HepG2 (cell line): ENCODE data around the gene CFAP43. TPM values are rescaled to one million over a fixed set of nuclear protein-coding genes. Genes with fewer than 3 reads are reported as not detected.
A peak's percentile ranks its signal among the peaks of the same experiment; 100 is the strongest.

Source experiments
- ARNT ChIP-seq: fragments of 450-650 bp; IDR thresholded peaks from 2 replicates; pipeline ENCODE4 v1.6.1; 2017
- ERF ChIP-seq: IDR thresholded peaks from 2 replicates; pipeline ENCODE4 v1.6.1; 2018; ENCODE audit warnings: missing biosample characterization, missing genetic modification reagents
- HMG20A ChIP-seq: IDR thresholded peaks from 2 replicates; pipeline ENCODE4 v1.6.1; 2016; ENCODE audit warnings: borderline replicate concordance
- HMG20B ChIP-seq: conservative IDR thresholded peaks from 2 replicates; pipeline ENCODE4 v1.6.1; 2016; ENCODE audit warnings: missing genetic modification reagents, missing compliant biosample characterization
- ISL2 ChIP-seq: sonication (generic); formaldehyde crosslinking; IDR thresholded peaks from 2 replicates; pipeline ENCODE4 v1.5.0; 2020; ENCODE audit warnings: missing genetic modification reagents
- MIER3 ChIP-seq: IDR thresholded peaks from 2 replicates; pipeline ENCODE4 v1.6.1; 2016; ENCODE audit warnings: missing compliant biosample characterization, borderline replicate concordance
- NFE2L2 ChIP-seq: fragments of 150-350 bp; IDR thresholded peaks from 2 replicates; pipeline ENCODE4 v1.6.1; 2014; ENCODE audit warnings: low read length
- RNF2 ChIP-seq: fragments of 450-650 bp; conservative IDR thresholded peaks from 2 replicates; pipeline ENCODE4 v1.6.1; 2016; ENCODE audit warnings: low read depth
- ZMYM2 ChIP-seq: sonication (generic); formaldehyde crosslinking; IDR thresholded peaks from 2 replicates; pipeline ENCODE4 v1.8.0; 2022; ENCODE audit warnings: mild to moderate bottlenecking, missing genetic modification reagents
- ZNF282 ChIP-seq: fragments of 450-650 bp; IDR thresholded peaks from 2 replicates; pipeline ENCODE4 v1.6.1; 2018; ENCODE audit not compliant: partially characterized antibody
- ZNF431 ChIP-seq: sonication (generic); formaldehyde crosslinking; IDR thresholded peaks from 2 replicates; pipeline ENCODE4 v1.9.0; 2022; ENCODE audit warnings: missing genetic modification reagents, low read depth, mild to moderate bottlenecking, borderline replicate concordance
- ZNF468 ChIP-seq: sonication (generic); formaldehyde crosslinking; IDR thresholded peaks from 2 replicates; pipeline ENCODE4 v1.8.0; 2022; ENCODE audit warnings: mild to moderate bottlenecking, moderate library complexity, missing genetic modification reagents
- ZNF720 ChIP-seq: sonication (generic); formaldehyde crosslinking; IDR thresholded peaks from 2 replicates; pipeline ENCODE4 v1.4.0; 2020; ENCODE audit warnings: missing genetic modification reagents
- polyA plus RNA-seq, 8 experiments: library from polyadenylated mRNA; depleted of rRNA in 3 of 8; stranded (reverse) in 7 of 8; unstranded in 1 of 8; fragments of >200 nt; fragmentation: Illumina TruSeq in 4 of 8; extraction: Trizol in 4 of 8; gene quantifications; 2 replicates each; pipeline versions ENCODE4 v1.2.1 to v1.2.3, GENCODE V29; 2011 to 2016; ENCODE audit warnings: low read depth in 4 of 8, missing spikeins in 1 of 8, mixed read lengths in 1 of 8; ENCODE audit not compliant: insufficient read depth in 1 of 8
- total RNA-seq, 5 experiments: library from RNA; depleted of rRNA; stranded (reverse); fragments of >200 nt; fragmentation: Illumina TruSeq; extraction: Trizol; gene quantifications; 2 replicates each; pipeline ENCODE4 v1.2.3, GENCODE V29; 2016; ENCODE audit warnings: low read depth in 1 of 5
- TF ChIP-seq, protein P1 (sequence below), 2 experiments: sonication (generic) in 1 of 2; formaldehyde crosslinking in 1 of 2; IDR thresholded peaks; 2 replicates each; pipeline versions ENCODE4 v1.5.1 to v1.6.1; 2011 to 2020; ENCODE audit warnings: borderline replicate concordance in 1 of 2, low read depth in 1 of 2, low read length in 1 of 2, mild to moderate bottlenecking in 1 of 2, missing genetic modification reagents in 1 of 2, moderate library complexity in 1 of 2
- TF ChIP-seq, protein P2 (sequence below): fragments of 450-650 bp; IDR thresholded peaks from 2 replicates; pipeline ENCODE4 v1.6.1; 2017; ENCODE audit warnings: mild to moderate bottlenecking
- TF ChIP-seq, protein P3 (sequence below): IDR thresholded peaks from 2 replicates; pipeline ENCODE4 v1.4.0; 2020; ENCODE audit warnings: mild to moderate bottlenecking, missing genetic modification reagents

The CFAP43 gene
- total and polyA plus RNA-seq, 2 of the 13 experiments (the other 11 are each of a cell fraction or from before 2014, with no cell fraction given): 0.24 to 0.38 TPM

DNA sequence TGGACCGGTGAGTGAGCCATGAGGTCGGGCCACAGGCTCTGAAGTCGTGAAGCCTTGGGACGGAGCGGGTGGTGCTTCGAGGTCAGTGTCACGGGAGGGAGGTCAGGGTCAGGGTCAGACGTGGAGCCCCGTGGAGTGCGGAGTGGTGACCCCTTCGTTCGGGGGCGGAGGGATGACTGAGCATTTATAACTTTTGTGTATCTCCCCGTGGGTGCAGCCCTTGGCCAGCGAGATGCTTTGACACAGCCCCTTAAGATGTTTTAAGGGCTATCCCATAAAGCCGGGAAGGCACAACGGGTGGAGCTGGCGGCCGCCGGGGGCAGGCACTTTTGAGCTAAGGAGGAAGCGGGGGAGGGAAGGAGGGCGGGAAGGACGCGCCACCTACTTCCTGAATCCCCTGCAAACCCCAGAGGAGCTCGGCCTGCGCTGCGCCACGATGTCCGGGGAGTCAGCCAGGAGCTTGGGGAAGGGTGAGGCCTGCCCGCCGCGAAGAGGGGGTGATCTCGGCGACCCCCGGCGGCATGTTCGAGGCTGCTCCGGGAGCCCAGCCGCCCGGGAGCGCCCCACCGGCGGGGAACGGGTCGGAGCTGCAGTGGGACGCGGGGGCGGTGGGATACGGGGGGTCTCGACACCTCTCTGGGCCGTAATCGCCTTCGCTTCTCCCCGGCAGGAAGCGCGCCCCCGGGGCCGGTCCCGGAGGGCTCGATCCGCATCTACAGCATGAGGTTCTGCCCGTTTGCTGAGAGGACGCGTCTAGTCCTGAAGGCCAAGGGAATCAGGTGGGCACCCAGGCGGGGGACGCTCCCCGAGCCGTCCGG lies 22.5 kb upstream of the CFAP43 start, which contains the start of gene GSTO1 (continued):
- TF ChIP-seq, protein P1, sequence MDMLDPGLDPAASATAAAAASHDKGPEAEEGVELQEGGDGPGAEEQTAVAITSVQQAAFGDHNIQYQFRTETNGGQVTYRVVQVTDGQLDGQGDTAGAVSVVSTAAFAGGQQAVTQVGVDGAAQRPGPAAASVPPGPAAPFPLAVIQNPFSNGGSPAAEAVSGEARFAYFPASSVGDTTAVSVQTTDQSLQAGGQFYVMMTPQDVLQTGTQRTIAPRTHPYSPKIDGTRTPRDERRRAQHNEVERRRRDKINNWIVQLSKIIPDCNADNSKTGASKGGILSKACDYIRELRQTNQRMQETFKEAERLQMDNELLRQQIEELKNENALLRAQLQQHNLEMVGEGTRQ (IDR thresholded peaks at IDR 0.05; ENCODE audit: low read depth, low read length): no peak
- TF ChIP-seq, protein P1 (CRISPR knock-in tag; IDR thresholded peaks at IDR 0.05; ENCODE audit: borderline replicate concordance): peak; percentile 40; the same call in 1 of the 2 replicates
- TF ChIP-seq ZNF468 (0 out of 2 replicates have a peak, but pooled peaks have one; percentile 40), ZNF431 (peak; percentile 78; the same call in 1 of the 2 replicates), ERF (CRISPR knock-in tag) (peak; percentile 53), NFE2L2 (peak; percentile 74; the same call in 1 of the 2 replicates), MIER3 (CRISPR knock-in tag) (no peak), ISL2 (CRISPR knock-in tag) (no peak), HMG20B (no peak), ZNF720 (CRISPR knock-in tag) (no peak), RNF2 (no peak), ZMYM2 (CRISPR knock-in tag) (no peak), ARNT (no peak), HMG20A (no peak; the same call in 1 of the 2 replicates), ZNF282 (no peak)
- TF ChIP-seq, protein P2, sequence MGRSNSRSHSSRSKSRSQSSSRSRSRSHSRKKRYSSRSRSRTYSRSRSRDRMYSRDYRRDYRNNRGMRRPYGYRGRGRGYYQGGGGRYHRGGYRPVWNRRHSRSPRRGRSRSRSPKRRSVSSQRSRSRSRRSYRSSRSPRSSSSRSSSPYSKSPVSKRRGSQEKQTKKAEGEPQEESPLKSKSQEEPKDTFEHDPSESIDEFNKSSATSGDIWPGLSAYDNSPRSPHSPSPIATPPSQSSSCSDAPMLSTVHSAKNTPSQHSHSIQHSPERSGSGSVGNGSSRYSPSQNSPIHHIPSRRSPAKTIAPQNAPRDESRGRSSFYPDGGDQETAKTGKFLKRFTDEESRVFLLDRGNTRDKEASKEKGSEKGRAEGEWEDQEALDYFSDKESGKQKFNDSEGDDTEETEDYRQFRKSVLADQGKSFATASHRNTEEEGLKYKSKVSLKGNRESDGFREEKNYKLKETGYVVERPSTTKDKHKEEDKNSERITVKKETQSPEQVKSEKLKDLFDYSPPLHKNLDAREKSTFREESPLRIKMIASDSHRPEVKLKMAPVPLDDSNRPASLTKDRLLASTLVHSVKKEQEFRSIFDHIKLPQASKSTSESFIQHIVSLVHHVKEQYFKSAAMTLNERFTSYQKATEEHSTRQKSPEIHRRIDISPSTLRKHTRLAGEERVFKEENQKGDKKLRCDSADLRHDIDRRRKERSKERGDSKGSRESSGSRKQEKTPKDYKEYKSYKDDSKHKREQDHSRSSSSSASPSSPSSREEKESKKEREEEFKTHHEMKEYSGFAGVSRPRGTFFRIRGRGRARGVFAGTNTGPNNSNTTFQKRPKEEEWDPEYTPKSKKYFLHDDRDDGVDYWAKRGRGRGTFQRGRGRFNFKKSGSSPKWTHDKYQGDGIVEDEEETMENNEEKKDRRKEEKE: no peak
- TF ChIP-seq, protein P3, sequence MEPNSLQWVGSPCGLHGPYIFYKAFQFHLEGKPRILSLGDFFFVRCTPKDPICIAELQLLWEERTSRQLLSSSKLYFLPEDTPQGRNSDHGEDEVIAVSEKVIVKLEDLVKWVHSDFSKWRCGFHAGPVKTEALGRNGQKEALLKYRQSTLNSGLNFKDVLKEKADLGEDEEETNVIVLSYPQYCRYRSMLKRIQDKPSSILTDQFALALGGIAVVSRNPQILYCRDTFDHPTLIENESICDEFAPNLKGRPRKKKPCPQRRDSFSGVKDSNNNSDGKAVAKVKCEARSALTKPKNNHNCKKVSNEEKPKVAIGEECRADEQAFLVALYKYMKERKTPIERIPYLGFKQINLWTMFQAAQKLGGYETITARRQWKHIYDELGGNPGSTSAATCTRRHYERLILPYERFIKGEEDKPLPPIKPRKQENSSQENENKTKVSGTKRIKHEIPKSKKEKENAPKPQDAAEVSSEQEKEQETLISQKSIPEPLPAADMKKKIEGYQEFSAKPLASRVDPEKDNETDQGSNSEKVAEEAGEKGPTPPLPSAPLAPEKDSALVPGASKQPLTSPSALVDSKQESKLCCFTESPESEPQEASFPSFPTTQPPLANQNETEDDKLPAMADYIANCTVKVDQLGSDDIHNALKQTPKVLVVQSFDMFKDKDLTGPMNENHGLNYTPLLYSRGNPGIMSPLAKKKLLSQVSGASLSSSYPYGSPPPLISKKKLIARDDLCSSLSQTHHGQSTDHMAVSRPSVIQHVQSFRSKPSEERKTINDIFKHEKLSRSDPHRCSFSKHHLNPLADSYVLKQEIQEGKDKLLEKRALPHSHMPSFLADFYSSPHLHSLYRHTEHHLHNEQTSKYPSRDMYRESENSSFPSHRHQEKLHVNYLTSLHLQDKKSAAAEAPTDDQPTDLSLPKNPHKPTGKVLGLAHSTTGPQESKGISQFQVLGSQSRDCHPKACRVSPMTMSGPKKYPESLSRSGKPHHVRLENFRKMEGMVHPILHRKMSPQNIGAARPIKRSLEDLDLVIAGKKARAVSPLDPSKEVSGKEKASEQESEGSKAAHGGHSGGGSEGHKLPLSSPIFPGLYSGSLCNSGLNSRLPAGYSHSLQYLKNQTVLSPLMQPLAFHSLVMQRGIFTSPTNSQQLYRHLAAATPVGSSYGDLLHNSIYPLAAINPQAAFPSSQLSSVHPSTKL (CRISPR knock-in tag): peak; percentile 58; the same call in 1 of the 2 replicates
